Vagina (tissue), 2 donors: ENCODE results near the gene ZNF778. TPM values are rescaled to one million over a fixed set of nuclear protein-coding genes. Genes with fewer than 3 reads are reported as not detected.

Experiments
- DNase-seq, 2 donors: peaks; one replicate each; pipeline ENCODE4 v3.0.0-alpha.2; 2017; ENCODE audit errors: extremely low spot score in 2 of 2
- H3K27ac ChIP-seq: fragments of 200-600 bp; sonication (generic); one replicate; pipeline ENCODE4 v1.5.1; 2019
- H3K27me3 ChIP-seq: fragments of 200-600 bp; sonication (generic); one replicate; pipeline ENCODE4 v1.5.1; 2019
- H3K36me3 ChIP-seq, 2 donors: fragments of 200-600 bp; sonication (generic); one replicate each; pipeline ENCODE4 v1.5.1; 2017 to 2019
- H3K4me1 ChIP-seq: fragments of 200-600 bp; sonication (generic); one replicate; pipeline ENCODE4 v1.5.1; 2019
- H3K4me3 ChIP-seq, 2 donors: fragments of 200-600 bp; sonication (generic); 1 replicate in 1 of 2; 2 replicates in 1 of 2; pipeline ENCODE4 v1.5.1; 2016 to 2019
- H3K9me3 ChIP-seq: fragments of 200-600 bp; sonication (generic); one replicate; pipeline ENCODE4 v1.5.1; 2019
- CTCF ChIP-seq, 3 experiments: fragments of 450-650 bp in 2 of 3; fragments of 200-600 bp in 1 of 3; sonication (generic) in 1 of 3; IDR thresholded peaks; one replicate each; pipeline ENCODE4 v1.5.1; 2017 to 2019; ENCODE audit warnings: antibody characterized with exemption in 3 of 3, mild to moderate bottlenecking in 2 of 3, moderate library complexity in 2 of 3
- POLR2A ChIP-seq, 2 donors: fragments of 450-650 bp; IDR thresholded peaks; one replicate each; pipeline ENCODE4 v1.6.1; 2017; ENCODE audit warnings: antibody characterized with exemption in 2 of 2, mild to moderate bottlenecking in 2 of 2, moderate library complexity in 2 of 2
- POLR2AphosphoS5 ChIP-seq, 2 donors: sonication (generic); formaldehyde crosslinking; IDR thresholded peaks; one replicate each; pipeline ENCODE4 v1.9.0; 2017; ENCODE audit warnings: antibody characterized with exemption in 2 of 2, mild to moderate bottlenecking in 2 of 2, low read depth in 1 of 2; ENCODE audit not compliant: insufficient read depth in 1 of 2
- intact Hi-C: fragments of 100-400 bp; cut with DNase I; formaldehyde crosslinking; loops from one replicate; pipeline ENCODE4 v1.15.1; 2023
- total RNA-seq: library from RNA; depleted of rRNA; stranded (reverse); fragments of >200 nt; gene quantifications from one replicate; pipeline ENCODE4 v1.2.3, GENCODE V29; 2016

The ZNF778 gene
- total RNA-seq, 1 donor from 2014 or later, result 6.6 TPM

GRCh38 chr16:89171216-89172170 is 46.0 kb upstream of the ZNF778 start, which contains the start of gene CDH15:
TSS of gene CDH15 (plus strand) at chr16:89171748. CDS start at chr16:89171832, 84 bp downstream.
- no peak for DNase-seq
- Histone ChIP-seq H3K27ac (no peak within 1 kb of the TSS), H3K9me3 (no peaks in the 10 kb centered on the region), H3K27me3 (no peaks in the 10 kb centered on the region), H3K4me1 (peaks cover 26% of the 10 kb centered on the region), H3K4me3 (peak within 1 kb of the TSS; percentile 25), H3K36me3 (no peaks in the 10 kb centered on the region)
- intact Hi-C loops, result loop anchor here (5.0 kb wide), 1 partner anchor 224 kb away; no protein-coding TSS in a partner anchor
- TF ChIP-seq CTCF (IDR thresholded peaks at IDR 0.05) (no peak), POLR2A (IDR thresholded peaks at IDR 0.05) (no peak), POLR2AphosphoS5 (IDR thresholded peaks at IDR 0.05; ENCODE audit: insufficient read depth in 1 of 2, low read depth in 1 of 2) (no peak)

GRCh38 chr16:89172171-89172527 is 45.4 kb upstream of the ZNF778 start:
- TF ChIP-seq POLR2AphosphoS5 (IDR thresholded peaks at IDR 0.05; ENCODE audit: insufficient read depth in 1 of 2, low read depth in 1 of 2) (no peak), CTCF (IDR thresholded peaks at IDR 0.05) (no peak), POLR2A (IDR thresholded peaks at IDR 0.05) (no peak)
- Histone ChIP-seq H3K4me1 (peaks cover 23% of the 10 kb centered on the region), H3K27ac (no peak overlapping the region), H3K27me3 (no peaks in the 10 kb centered on the region), H3K9me3 (no peaks in the 10 kb centered on the region), H3K4me3 (no peak overlapping the region), H3K36me3 (no peaks in the 10 kb centered on the region)
- DNase-seq, result no peak
- intact Hi-C loops, result loop anchor here (5.0 kb wide), 1 partner anchor 225 kb away; no protein-coding TSS in a partner anchor

GRCh38 chr16:89172528-89173173 is 44.9 kb upstream of the ZNF778 start:
- intact Hi-C loops, result loop anchor here (5.0 kb wide), 1 partner anchor 225 kb away; no protein-coding TSS in a partner anchor
- H3K9me3 ChIP-seq, result no peaks in the 10 kb centered on the region
- DNase-seq, result no peak
- H3K36me3 ChIP-seq, result no peaks in the 10 kb centered on the region
- TF ChIP-seq CTCF (IDR thresholded peaks at IDR 0.05), result no peak
- no peak overlapping the region for H3K4me3 ChIP-seq
- no peak overlapping the region for H3K27ac ChIP-seq
- H3K4me1 ChIP-seq, result peaks cover 18% of the 10 kb centered on the region
- H3K27me3 ChIP-seq, result no peaks in the 10 kb centered on the region

- Histone ChIP-seq H3K4me1 (peaks cover 17% of the 10 kb centered on the region), H3K27ac (no peak overlapping the region), H3K27me3 (no peaks in the 10 kb centered on the region), H3K9me3 (no peaks in the 10 kb centered on the region), H3K36me3 (no peaks in the 10 kb centered on the region), H3K4me3 (no peak overlapping the region)
- intact Hi-C loops, result loop anchor here (5.0 kb wide), 1 partner anchor 226 kb away; no protein-coding TSS in a partner anchor
- TF ChIP-seq POLR2A (IDR thresholded peaks at IDR 0.05) (no peak), POLR2AphosphoS5 (IDR thresholded peaks at IDR 0.05; ENCODE audit: insufficient read depth in 1 of 2, low read depth in 1 of 2) (no peak), CTCF (IDR thresholded peaks at IDR 0.05) (no peak)
- DNase-seq, result no peak
Observed at GRCh38 chr16:89173174-89173921, 44.2 kb upstream of the ZNF778 start.
